GM12801 (cell line): Measurements from ENCODE around the gene PEBP1.

Source experiments
- CTCF ChIP-seq: IDR thresholded peaks from one replicate; pipeline ENCODE4 v1.5.1; 2011; ENCODE audit warnings: control low read depth; ENCODE audit not compliant: insufficient read length; ENCODE audit errors: extremely low read depth

PEBP1 gene

GRCh38 chr12:118185602-118186397 is 49.9 kb downstream of the PEBP1 start:
- TF ChIP-seq CTCF = no peak

GRCh38 chr12:118187751-118188435 is 52.0 kb downstream of the PEBP1 start:
- TF ChIP-seq CTCF = no peak

- TF ChIP-seq CTCF = no peak
Observed at GRCh38 chr12:118188690-118189371, 52.9 kb downstream of the PEBP1 start.

GRCh38 chr12:118189741-118190191 is 53.8 kb downstream of the PEBP1 start:
- no peak for TF ChIP-seq CTCF

GRCh38 chr12:118190266-118190665 is 54.3 kb downstream of the PEBP1 start:
- no peak for TF ChIP-seq CTCF

GRCh38 chr12:118193477-118193876 is 57.6 kb downstream of the PEBP1 start:
- no peak for TF ChIP-seq CTCF

- no peak for TF ChIP-seq CTCF
Observed at GRCh38 chr12:118193958-118194357, 58.0 kb downstream of the PEBP1 start.
